Adrenal gland (tissue), 12 donors: ENCODE results near the gene CMPK1. TPM values are rescaled to one million over a fixed set of nuclear protein-coding genes. Genes with fewer than 3 reads are reported as not detected.

ENCODE experiments used
- DNase-seq, 7 donors: peaks; one replicate each; pipeline ENCODE4 v3.0.0-alpha.2; 2019 to 2020
- H3K27ac ChIP-seq, 5 donors: fragments of 200-600 bp; sonication (generic) in 4 of 5; 1 replicate in 3 of 5; 2 replicates in 2 of 5; pipeline versions ENCODE4 v1.5.1 to v1.8.0; 2016 to 2020; ENCODE audit warnings: mild to moderate bottlenecking in 1 of 5
- H3K27me3 ChIP-seq: fragments of 200-600 bp; 2 replicates; pipeline ENCODE4 v1.8.0; 2021
- H3K36me3 ChIP-seq, 2 donors: fragments of 200-600 bp; replicated peaks in 1 of 2; 1 replicate in 1 of 2; 2 replicates in 1 of 2; pipeline versions ENCODE4 v1.5.1 to v1.8.0; 2018 to 2022
- H3K4me1 ChIP-seq, 2 donors: fragments of 200-600 bp; replicated peaks in 1 of 2; 1 replicate in 1 of 2; 2 replicates in 1 of 2; pipeline versions ENCODE4 v1.5.1 to v1.8.0; 2018 to 2021
- H3K4me3 ChIP-seq, 4 donors: fragments of 200-600 bp; sonication (generic) in 3 of 4; one replicate each; pipeline ENCODE4 v1.5.1; 2016 to 2018
- H3K9me3 ChIP-seq, 3 donors: fragments of 200-600 bp; sonication (generic) in 1 of 3; replicated peaks in 1 of 3; 1 replicate in 2 of 3; 2 replicates in 1 of 3; pipeline versions ENCODE4 v1.5.1 to v1.8.0; 2016 to 2021
- CTCF ChIP-seq, 6 experiments: fragments of 450-650 bp in 4 of 6; fragments of 200-600 bp in 2 of 6; sonication (generic) in 1 of 6; IDR thresholded peaks; 1 replicate in 5 of 6; 2 replicates in 1 of 6; pipeline versions ENCODE4 v1.5.1 to v1.8.0; 2016 to 2021; ENCODE audit warnings: antibody characterized with exemption in 6 of 6, mild to moderate bottlenecking in 2 of 6, moderate library complexity in 1 of 6
- POLR2A ChIP-seq, 2 donors: fragments of 450-650 bp; IDR thresholded peaks; one replicate each; pipeline ENCODE4 v1.6.1; 2017; ENCODE audit warnings: antibody characterized with exemption in 2 of 2, mild to moderate bottlenecking in 2 of 2, moderate library complexity in 1 of 2
- WGBS, 4 donors: extraction: QIAGEN DNeasy Blood & Tissue Kit in 2 of 4; methylation state at CpG; one replicate each; pipeline versions ENCODE4 v1.1.5 to v1.1.7; 2013 to 2017; 5-methylcytosine and 5-hydroxymethylcytosine counted together
- intact Hi-C, 2 donors: fragments of 100-400 bp; cut with DNase I; formaldehyde crosslinking; loops; one replicate each; pipeline versions ENCODE4 v1.14.1 to v1.15.0; 2022 to 2023
- polyA plus RNA-seq, 3 donors: library from polyadenylated mRNA; stranded (reverse); fragments of 200-250 nt in 2 of 3; fragments of 350-450 nt in 1 of 3; fragmentation: Illumina TruSeq in 1 of 3; extraction: RNeasy Lipid Tissue Mini Kit (QIAGEN cat#74804) in 1 of 3; gene quantifications; one replicate each; pipeline ENCODE4 v1.2.3, GENCODE V29; 2013 to 2014
- total RNA-seq, 9 donors: library from RNA; depleted of rRNA in 4 of 9; stranded (reverse); fragments of >200 nt in 4 of 9; fragments of 120-200 nt in 1 of 9; fragmentation: NEBNext Ultra II Directional in 1 of 9; extraction: Animal tissue kit (Norgen Biotek cat#: 25700) in 1 of 9; gene quantifications; one replicate each; pipeline versions ENCODE4 v1.1.0 to v1.2.4, GENCODE V29; 2013 to 2023
- donor health status: healthy with polysubstance abuse.
- donor health status: Bipolar disorder and iron deficiency.
- donor health status: DM: yes; HTN: yes; CAD: no.
- donor health status: DM: no; HTN: no; CAD: no.
- donor health status: DM: no; HTN: no; CAD: no.
- donor health status: DM: yes; HTN: yes; CAD: no.

CMPK1 gene
- total and polyA plus RNA-seq, 12 donors = 31.0 to 124 (median 64.2) TPM

- no peak overlapping the region for H3K27ac ChIP-seq
- intact Hi-C loops = no loop called here
- TF ChIP-seq CTCF (IDR thresholded peaks at IDR 0.05) (no peak), POLR2A (IDR thresholded peaks at IDR 0.05) (no peak)
- peaks cover 0 to 50% of the 10 kb centered on the region in 2 donors for H3K36me3 ChIP-seq
- H3K9me3 ChIP-seq = no peaks in the 10 kb centered on the region
- H3K4me3 ChIP-seq = no peak overlapping the region
- H3K4me1 ChIP-seq = no peaks in the 10 kb centered on the region
- no peaks in the 10 kb centered on the region for H3K27me3 ChIP-seq
- DNase-seq = no peak
Measured at GRCh38 chr1:47371016-47371517, 37.5 kb downstream of the CMPK1 start.

GRCh38 chr1:47374501-47374900 is 40.9 kb downstream of the CMPK1 start:
- 82 to 95% (median 90%) methylated on average over 1 of the region's 1 CpG for whole genome bisulfite sequencing, 4 donors
- H3K9me3 ChIP-seq = no peaks in the 10 kb centered on the region
- H3K27ac ChIP-seq = no peak overlapping the region
- intact Hi-C loops = no loop called here
- H3K4me1 ChIP-seq = no peaks in the 10 kb centered on the region
- H3K36me3 ChIP-seq = peaks cover 0 to 50% of the 10 kb centered on the region in 2 donors
- TF ChIP-seq CTCF (IDR thresholded peaks at IDR 0.05) (no peak), POLR2A (IDR thresholded peaks at IDR 0.05) (no peak)
- H3K27me3 ChIP-seq = no peaks in the 10 kb centered on the region
- H3K4me3 ChIP-seq = no peak overlapping the region
- DNase-seq = no peak

- no peak for DNase-seq
- Histone ChIP-seq H3K36me3 (peaks cover 0 to 48% of the 10 kb centered on the region in 2 donors), H3K27ac (no peak overlapping the region), H3K4me3 (no peak overlapping the region), H3K4me1 (no peaks in the 10 kb centered on the region), H3K27me3 (no peaks in the 10 kb centered on the region), H3K9me3 (no peaks in the 10 kb centered on the region)
- whole genome bisulfite sequencing, 4 donors = 71 to 94% (median 77%) methylated on average over 1 of the region's 1 CpG
- intact Hi-C loops = no loop called here
- TF ChIP-seq POLR2A (IDR thresholded peaks at IDR 0.05) (no peak), CTCF (IDR thresholded peaks at IDR 0.05) (no peak)
Measured at GRCh38 chr1:47378147-47378546, 44.6 kb downstream of the CMPK1 start.

- whole genome bisulfite sequencing, 4 donors = 88 to 94% (median 91%) methylated on average over 5 of the region's 5 CpGs
- intact Hi-C loops = no loop called here
- DNase-seq = no peak
Measured at GRCh38 chr1:47380699-47381098, 47.1 kb downstream of the CMPK1 start.

More at GRCh38 chr1:47380699-47381098, 47.1 kb downstream of the CMPK1 start:
- H3K9me3 ChIP-seq = no peaks in the 10 kb centered on the region
- TF ChIP-seq POLR2A (IDR thresholded peaks at IDR 0.05) = no peak
- TF ChIP-seq CTCF (IDR thresholded peaks at IDR 0.05) = no peak
- no peak overlapping the region for H3K4me3 ChIP-seq
- H3K36me3 ChIP-seq = peaks cover 0 to 25% of the 10 kb centered on the region in 2 donors
- H3K27ac ChIP-seq = no peak overlapping the region
- no peaks in the 10 kb centered on the region for H3K27me3 ChIP-seq
- H3K4me1 ChIP-seq = no peaks in the 10 kb centered on the region
